Measurements from ENCODE around the gene SCAANT1.

Gene SCAANT1

DNA sequence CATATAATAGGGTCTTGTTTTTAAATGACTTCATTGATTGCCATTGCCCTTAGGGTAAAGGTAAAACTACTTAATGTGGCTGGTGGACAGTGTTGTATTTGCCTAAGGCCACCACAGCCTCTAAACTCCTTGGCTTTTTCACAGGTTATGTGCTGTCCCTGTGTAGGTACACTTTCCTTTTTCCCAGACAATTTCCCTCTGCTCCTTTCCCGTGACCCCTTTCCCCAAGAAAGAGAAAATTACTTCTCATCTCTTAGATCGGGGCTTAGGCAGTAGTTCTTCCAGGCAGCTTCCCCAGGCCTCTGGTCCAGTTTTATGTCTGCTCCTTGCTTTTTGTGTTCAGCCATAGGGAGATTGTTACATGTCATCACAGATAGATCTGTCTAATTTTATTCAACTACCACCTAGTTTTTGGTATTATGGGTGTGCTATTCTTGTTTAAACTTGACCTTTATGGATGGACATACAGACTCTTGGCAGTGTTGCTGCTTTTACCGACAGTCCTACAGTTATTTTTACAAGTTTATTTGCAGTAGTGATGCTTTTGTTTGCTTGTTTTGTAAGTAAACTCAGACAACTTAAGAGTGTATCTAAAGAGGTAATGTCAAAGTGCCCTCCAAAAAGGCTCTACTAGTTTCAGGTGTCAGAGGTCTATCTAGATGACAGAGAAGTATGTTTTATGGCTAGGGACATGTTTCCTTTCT lies 20.5 kb upstream of the SCAANT1 start:
- Histone ChIP-seq H3K9me3 (no peaks in the 10 kb centered on the region), H3K4me1 (peaks cover 0 to 40% (median 10%) of the 10 kb centered on the region in 4 donors), H3K4me3 (no peak overlapping the region), H3K27me3 (no peaks in the 10 kb centered on the region), H3K36me3 (no peaks in the 10 kb centered on the region), H3K27ac (no peak overlapping the region)
- DNase-seq, result no peak
- TF ChIP-seq, protein P1, sequence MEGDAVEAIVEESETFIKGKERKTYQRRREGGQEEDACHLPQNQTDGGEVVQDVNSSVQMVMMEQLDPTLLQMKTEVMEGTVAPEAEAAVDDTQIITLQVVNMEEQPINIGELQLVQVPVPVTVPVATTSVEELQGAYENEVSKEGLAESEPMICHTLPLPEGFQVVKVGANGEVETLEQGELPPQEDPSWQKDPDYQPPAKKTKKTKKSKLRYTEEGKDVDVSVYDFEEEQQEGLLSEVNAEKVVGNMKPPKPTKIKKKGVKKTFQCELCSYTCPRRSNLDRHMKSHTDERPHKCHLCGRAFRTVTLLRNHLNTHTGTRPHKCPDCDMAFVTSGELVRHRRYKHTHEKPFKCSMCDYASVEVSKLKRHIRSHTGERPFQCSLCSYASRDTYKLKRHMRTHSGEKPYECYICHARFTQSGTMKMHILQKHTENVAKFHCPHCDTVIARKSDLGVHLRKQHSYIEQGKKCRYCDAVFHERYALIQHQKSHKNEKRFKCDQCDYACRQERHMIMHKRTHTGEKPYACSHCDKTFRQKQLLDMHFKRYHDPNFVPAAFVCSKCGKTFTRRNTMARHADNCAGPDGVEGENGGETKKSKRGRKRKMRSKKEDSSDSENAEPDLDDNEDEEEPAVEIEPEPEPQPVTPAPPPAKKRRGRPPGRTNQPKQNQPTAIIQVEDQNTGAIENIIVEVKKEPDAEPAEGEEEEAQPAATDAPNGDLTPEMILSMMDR (IDR thresholded peaks at IDR 0.05), result no peak
- intact Hi-C loops (cut with DNase I; ENCODE audit: low total_unique reads), result no loop called here

DNA sequence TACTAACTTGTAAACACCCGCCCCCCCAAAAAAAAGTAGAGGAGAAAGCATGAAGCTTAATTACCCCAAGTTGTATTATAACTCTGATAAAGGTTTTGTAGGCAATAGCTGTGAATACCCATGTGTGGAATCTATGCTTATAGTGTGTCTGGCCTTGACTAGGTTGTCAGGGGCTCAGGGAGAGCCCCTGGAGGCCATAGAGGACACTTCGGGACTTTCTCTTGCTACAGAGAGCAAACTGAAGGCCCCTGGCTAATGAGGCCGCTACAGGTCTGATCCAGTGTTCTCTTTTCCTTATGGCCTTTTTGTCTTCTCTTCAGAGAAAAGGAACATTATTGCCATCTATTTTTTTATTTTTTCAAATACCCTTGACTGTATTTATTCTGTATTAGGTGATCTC lies 19.1 kb upstream of the SCAANT1 start:
- H3K4me3 ChIP-seq, result no peak overlapping the region
- no peak for DNase-seq
- H3K9me3 ChIP-seq, result no peaks in the 10 kb centered on the region
- H3K4me1 ChIP-seq, result peaks cover 0 to 44% (median 9%) of the 10 kb centered on the region in 4 donors
- intact Hi-C loops (cut with DNase I; ENCODE audit: low total_unique reads), result no loop called here
- peaks cover 0 to 6% (median 0%) of the 10 kb centered on the region in 3 donors for H3K36me3 ChIP-seq
- H3K27ac ChIP-seq, result no peak overlapping the region
- TF ChIP-seq, protein P1 (IDR thresholded peaks at IDR 0.05), result no peak
- no peaks in the 10 kb centered on the region for H3K27me3 ChIP-seq

DNA sequence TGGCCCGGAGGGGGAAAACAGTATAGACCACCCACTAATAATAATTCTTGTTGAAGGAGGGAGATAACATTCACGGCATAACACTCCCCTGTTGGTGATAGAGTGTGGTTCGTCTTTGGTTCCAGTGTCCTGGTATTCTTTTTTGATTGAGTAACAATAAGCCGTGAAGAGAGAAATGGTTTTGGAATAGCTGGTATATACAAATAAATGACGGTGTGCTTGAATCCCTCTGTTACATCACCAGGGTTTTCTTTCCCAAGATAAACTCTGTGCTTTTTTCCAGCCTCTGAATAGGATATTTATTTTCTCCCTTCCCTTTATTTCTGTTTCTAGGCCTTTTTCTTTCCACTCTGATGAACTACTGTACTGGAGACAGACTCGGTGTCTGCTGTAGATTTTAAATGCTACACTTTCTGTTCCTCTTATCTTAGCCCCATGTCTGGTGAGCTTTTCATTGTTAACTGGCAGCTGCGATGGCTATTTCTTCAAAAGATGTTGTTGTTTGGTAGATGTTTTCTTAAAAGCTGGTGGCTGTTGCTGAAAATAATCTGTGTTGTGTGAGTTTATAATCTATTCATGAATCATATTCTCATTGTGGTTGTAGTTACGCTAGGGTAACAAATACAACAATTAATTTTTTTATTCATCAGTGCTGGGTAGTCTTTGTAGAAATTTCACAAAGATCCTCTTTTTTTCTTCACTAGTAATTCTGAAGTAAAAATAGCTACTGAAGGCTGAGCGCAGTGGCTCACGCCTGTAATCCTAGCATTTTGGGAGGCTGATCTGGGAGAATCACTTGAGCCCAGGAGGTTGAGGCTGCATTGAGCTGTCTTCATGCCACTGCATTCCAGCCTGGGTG lies 15.5 kb upstream of the SCAANT1 start:
- TF ChIP-seq, protein P1 (IDR thresholded peaks at IDR 0.05), result no peak
- no peak overlapping the region for H3K27ac ChIP-seq
- intact Hi-C loops (cut with DNase I; ENCODE audit: low total_unique reads), result no loop called here
- no peak for DNase-seq
- no peaks in the 10 kb centered on the region for H3K9me3 ChIP-seq
- H3K4me3 ChIP-seq, result no peak overlapping the region
- peaks cover 0 to 28% (median 4%) of the 10 kb centered on the region in 4 donors for H3K4me1 ChIP-seq
- peaks cover 5 to 27% (median 16%) of the 10 kb centered on the region in 3 donors for H3K36me3 ChIP-seq
- no peaks in the 10 kb centered on the region for H3K27me3 ChIP-seq

DNA sequence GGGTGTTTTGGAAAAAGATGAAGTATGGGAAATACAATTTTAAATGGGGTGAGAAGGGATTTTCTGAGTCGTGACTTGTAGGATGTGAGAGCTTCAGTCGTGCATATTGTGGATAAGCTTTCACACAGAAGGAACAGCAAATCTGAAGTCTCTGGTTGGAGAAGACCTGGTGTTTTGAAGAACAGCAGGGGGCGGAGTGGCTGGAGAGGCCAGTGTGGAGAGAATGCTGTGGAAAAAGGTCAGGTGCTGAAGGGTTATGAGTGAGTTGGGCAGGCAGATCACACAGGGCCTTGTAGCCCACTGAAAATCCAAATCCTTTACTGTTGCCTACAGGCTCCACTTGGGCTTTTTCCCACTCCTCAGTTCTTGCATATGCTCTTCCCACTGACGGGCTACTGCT lies 14.1 kb upstream of the SCAANT1 start:
- no peaks in the 10 kb centered on the region for H3K9me3 ChIP-seq
- peaks cover 0 to 15% (median 2%) of the 10 kb centered on the region in 4 donors for H3K4me1 ChIP-seq
- intact Hi-C loops (cut with DNase I; ENCODE audit: low total_unique reads), result no loop called here
- no peak for DNase-seq
- H3K4me3 ChIP-seq, result no peak overlapping the region
- H3K27me3 ChIP-seq, result no peaks in the 10 kb centered on the region
- TF ChIP-seq, protein P1 (IDR thresholded peaks at IDR 0.05), result no peak
- no peak overlapping the region for H3K27ac ChIP-seq
- H3K36me3 ChIP-seq, result peaks cover 11 to 35% (median 21%) of the 10 kb centered on the region in 3 donors

GRCh38 chr3:63922491-63923199 lies 10.5 kb upstream of the SCAANT1 start:
- no peak overlapping the region for H3K27ac ChIP-seq

More at GRCh38 chr3:63922491-63923199, 10.5 kb upstream of the SCAANT1 start:
- Histone ChIP-seq H3K27me3 (no peaks in the 10 kb centered on the region), H3K4me3 (no peak overlapping the region), H3K36me3 (peaks cover 11 to 43% (median 29%) of the 10 kb centered on the region in 3 donors), H3K9me3 (no peaks in the 10 kb centered on the region), H3K4me1 (peaks cover 0 to 5% (median 2%) of the 10 kb centered on the region in 4 donors)
- TF ChIP-seq, protein P1 (IDR thresholded peaks at IDR 0.05), result no peak
- no peak for DNase-seq
- intact Hi-C loops (cut with DNase I; ENCODE audit: low total_unique reads), result no loop called here

Measured in tibial artery (tissue), 4 donors.